T-helper 9 cell (primary cell): Measurements from ENCODE around the gene NCR3LG1.

Experiments used
- DNase-seq: peaks from one replicate; pipeline ENCODE4 v3.0.0-alpha.2; 2020

NCR3LG1 gene

DNA sequence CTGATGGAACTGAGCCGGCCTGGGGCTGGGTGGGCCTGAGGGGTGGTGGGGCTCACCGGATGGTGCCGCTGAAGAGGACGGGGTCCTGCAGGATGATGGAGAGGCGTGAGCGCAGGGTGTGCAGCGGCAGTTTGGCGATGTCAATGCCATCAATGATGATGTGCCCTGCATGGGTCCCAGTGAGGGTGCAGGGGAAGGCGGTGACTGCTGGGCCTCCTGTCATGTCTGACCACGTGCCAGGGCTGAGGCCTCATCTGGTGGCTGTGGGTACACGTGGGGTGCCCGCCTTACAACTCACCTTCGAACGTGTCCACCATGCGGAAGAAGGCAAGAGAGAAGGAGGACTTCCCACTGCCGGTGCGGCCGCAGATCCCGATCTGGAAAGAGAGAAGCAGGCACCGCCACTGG lies 44.0 kb downstream of the NCR3LG1 start:
- DNase-seq = no peak

DNA sequence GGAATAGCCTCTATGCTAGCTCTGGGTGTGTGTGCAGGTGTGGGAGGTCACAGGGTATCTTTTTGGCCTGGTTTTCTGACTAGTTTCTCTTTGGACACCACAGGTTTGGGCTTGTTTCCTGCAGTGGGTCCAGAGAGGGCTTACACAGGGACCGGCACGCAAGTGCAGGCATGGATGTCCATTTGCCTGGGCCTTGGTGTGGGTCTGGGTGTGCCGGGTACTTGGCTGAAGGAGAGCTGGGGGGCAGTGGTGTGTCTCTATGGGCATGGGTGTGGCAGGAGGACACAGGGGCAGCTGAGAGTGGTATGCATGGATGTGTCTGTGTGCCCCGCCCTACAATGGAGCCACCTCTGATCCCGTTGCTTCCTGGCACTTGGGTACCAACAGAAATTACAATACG lies 44.4 kb downstream of the NCR3LG1 start:
- no peak for DNase-seq

DNA sequence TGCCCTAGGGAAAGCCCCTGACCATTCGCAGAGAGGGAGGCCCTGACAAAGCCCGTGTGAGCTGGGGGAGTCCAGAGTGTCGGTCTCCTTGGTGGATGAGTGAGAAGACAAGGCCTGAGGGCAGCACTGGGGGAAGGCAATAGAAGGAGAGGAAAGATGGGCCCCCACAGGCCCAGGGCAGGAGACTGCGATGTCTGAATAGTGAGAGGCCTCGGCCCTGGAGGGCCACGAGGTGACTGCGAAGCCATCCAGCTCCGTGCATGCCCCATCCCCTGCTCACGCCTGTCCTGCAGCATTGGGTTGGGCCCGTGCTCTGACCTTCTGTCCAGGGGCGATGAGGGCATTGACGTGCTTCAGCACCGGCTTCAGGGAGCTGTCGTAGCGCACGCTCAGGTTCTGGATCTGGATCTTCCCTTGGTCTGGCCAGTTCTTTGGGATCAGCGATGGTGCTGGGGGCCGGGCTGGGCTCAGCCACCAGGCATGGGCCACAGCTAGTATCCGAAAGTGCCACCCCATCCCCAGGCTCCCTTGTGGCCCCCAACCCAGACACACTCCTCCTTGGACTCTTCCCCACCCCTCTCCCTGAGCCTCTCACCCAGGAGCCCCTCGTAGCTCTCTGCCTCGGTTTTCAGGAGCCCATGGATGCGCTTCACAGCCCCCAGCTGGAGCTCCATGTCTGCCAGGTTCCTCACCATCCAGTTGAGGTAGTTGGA lies 45.2 kb downstream of the NCR3LG1 start:
- no peak for DNase-seq

DNA sequence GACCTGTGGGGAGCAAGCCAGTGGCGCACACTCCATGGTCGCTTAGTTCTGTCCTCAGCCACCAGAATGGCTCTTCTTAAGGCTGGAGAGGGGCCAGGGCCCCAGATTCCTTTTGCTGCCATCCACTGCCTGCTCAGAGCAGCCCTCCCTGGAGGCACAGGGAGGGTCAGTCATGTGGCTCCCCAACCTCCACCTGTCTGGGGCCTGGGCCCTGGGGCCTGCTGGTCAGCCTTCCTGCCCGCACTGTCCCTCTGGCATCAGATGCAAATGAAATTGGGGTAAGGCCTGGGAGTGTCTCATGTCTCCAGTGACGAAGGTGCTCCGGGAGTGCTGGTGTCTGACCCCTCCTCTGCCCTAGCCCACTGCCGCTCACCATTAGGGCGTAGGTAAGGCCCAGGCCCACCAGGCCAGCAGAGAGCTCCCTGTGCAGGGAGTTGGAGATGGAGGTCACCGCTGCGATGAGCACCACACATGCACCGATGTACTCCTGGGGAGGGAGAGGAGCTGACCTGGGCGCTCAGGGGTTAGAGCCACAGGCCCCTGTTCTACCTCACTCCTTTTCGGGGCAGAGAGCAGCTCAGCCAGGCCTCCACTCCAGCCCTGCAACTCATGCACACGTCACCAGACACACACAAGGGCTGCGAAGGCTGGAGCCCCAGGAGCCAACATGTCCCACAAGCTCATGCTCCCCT lies 45.9 kb downstream of the NCR3LG1 start:
- DNase-seq = no peak

- DNase-seq = no peak
Measured at GRCh38 chr11:17399236-17399635, 47.6 kb downstream of the NCR3LG1 start.

GRCh38 chr11:17400048-17400775 lies 48.6 kb downstream of the NCR3LG1 start:
- DNase-seq = no peak

DNA sequence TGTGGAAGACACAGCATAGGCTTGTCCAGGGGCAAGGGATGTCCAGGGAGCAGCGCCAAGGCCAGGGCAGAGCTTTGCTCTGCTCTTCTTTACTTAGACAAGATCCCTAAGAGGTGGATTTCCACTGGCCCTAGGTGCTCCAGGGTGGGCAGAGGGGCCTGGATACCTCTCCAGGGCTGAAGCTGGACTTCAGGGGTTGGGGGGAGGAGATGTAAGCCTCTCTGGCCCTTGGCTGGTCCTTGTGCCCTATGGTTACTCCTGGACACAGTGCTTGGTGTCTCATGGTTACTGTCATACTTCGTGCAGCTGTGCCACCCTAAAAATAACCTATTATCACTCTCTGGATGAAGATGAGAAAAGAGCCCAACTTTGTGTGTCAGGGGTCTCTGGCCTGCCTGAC lies 49.7 kb downstream of the NCR3LG1 start:
- DNase-seq = no peak

GRCh38 chr11:17401841-17402240 lies 50.2 kb downstream of the NCR3LG1 start:
- DNase-seq = no peak

DNA sequence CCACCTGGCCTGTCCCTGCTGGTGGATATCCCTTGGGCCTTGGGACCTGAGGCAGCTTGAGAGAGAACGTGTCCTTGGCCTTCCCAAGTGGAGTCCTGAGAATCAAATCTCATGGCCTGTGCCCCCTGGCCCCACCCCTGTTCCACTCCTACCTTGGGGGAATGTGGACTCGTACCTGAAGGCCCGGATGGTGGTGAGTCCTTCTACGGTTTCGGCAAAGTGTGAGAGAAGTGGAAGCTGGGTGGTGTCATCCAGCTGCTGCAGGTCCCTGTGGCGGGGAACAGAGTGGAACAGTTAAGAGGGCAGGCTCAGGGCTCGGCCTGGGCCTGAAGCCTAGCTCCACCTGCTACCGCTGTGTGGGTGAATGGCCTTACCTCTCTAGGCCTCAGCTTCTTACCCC lies 50.9 kb downstream of the NCR3LG1 start:
- no peak for DNase-seq

DNA sequence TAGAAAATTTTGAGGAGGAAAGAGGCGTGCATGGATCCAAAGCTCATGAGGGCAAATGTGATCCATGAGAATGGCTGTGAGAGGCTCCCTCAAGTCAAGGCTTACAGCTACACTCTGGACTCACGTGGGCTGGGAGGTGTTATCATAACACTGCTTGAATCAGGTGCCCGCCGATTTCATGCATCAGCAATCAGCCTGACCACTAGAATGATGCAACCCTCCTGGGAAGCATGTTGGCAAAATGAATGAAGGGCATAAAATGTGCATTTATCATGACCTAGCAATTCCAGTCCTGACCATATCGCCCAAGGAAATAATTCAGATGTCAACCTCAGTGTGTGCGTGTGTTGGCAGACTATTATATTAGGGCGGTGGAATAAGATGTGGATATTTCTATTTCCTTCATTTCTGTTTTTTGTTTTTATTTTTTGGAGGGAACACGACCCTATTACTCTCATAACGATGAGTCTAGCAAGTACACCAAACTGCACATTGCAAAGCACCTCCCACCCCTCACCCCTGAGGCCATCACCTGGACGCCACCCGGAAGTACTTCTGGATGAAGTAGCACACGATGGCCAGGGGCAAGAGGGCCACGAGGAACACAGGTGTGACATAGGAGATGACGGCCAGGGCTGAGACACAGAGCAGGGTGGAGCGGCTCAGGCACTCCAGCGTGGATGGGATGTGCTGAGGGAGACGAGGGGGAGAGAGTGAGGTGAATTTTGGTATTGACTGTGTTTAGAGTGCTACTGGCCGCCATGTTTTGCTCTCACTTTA lies 52.6 kb downstream of the NCR3LG1 start:
- no peak for DNase-seq

- DNase-seq = no peak
Measured at GRCh38 chr11:17405232-17406005, 53.8 kb downstream of the NCR3LG1 start.

- no peak for DNase-seq
Measured at GRCh38 chr11:17406082-17406817, 54.6 kb downstream of the NCR3LG1 start.

DNA sequence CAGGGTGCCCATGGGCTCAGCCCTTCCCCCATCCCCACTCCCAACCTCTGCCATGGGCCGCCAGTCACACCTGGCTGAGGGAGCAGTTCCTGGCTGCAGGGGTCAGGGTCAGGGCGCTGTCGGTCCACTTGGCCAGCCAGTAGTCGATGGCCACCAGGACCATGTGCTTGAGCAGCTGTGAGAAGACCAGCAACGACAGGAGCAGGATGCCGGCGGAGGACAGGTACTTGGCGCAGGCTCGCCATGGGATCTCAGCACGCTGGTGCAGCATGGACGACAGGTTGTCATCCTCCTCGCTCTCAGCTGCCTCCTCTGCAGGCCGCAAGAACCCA lies 55.2 kb downstream of the NCR3LG1 start:
- no peak for DNase-seq

- no peak for DNase-seq
Measured at GRCh38 chr11:17407575-17407974, 56.0 kb downstream of the NCR3LG1 start.

- DNase-seq = no peak
Measured at GRCh38 chr11:17408026-17408425, 56.4 kb downstream of the NCR3LG1 start.

DNA sequence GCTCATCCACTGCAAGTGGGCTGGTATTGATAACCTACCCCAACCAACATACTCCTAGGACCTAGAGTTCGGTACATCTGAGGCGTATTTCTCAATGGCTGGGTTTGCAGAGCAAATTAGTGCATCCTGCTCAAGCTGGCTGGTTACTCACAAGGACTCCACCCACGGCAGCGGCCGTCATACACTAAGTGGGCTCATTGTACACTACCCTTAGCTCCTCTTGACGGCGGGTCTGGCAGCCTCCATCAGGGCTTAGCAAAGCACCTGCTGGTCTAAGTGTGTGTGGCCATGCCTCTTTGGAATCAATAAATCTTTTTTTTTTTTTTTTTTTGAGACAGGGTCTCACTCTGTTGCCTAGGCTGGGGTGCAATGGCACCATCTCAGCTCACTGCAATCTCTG lies 57.0 kb downstream of the NCR3LG1 start:
- DNase-seq = no peak

GRCh38 chr11:17410606-17411379 lies 59.2 kb downstream of the NCR3LG1 start:
- DNase-seq = no peak

DNA sequence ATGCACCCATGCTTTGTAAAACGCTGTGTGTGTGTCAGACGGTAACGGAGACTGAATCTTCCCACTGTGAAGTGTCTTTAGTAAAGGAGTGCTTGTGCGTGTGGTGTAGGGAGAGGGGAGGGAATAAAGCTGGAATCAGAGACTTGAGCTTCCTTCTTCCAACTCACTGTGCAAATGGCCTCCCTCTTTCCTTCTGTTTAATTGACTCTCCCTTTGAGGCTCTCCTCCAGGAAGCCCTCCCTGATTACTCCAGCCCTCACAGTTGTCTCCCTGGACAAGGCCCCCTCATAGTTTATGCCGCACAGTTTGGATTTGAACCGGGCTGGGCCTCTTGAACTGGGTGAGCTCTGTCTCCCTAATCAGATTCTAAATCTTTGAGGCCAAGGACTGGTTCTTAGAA lies 59.8 kb downstream of the NCR3LG1 start:
- no peak for DNase-seq

GRCh38 chr11:17412488-17413180 lies 61.0 kb downstream of the NCR3LG1 start:
- no peak for DNase-seq
